ENCODE data around the gene OVCH2.

Gene OVCH2

GRCh38 chr11:7692426-7692825 is 13.9 kb downstream of the OVCH2 start:
- H3K4me3 ChIP-seq: no peak overlapping the region
- DNase-seq (ENCODE audit: low spot score): no peak
- H3K27ac ChIP-seq: no peak overlapping the region
- no peak for TF ChIP-seq CTCF (IDR thresholded peaks at IDR 0.05)

- H3K27ac ChIP-seq: no peak overlapping the region
Measured at GRCh38 chr11:7691759-7692350, 14.4 kb downstream of the OVCH2 start.

GRCh38 chr11:7690648-7691047 is 15.6 kb downstream of the OVCH2 start:
- H3K27ac ChIP-seq: no peak overlapping the region
- H3K4me3 ChIP-seq: no peak overlapping the region
- DNase-seq (ENCODE audit: low spot score): no peak
- TF ChIP-seq CTCF (IDR thresholded peaks at IDR 0.05): no peak

More at GRCh38 chr11:7691759-7692350, 14.4 kb downstream of the OVCH2 start:
- no peak for TF ChIP-seq CTCF (IDR thresholded peaks at IDR 0.05)
- H3K4me3 ChIP-seq: no peak overlapping the region
- DNase-seq (ENCODE audit: low spot score): no peak

GRCh38 chr11:7689239-7689638 is 17.0 kb downstream of the OVCH2 start:
- no peak overlapping the region for H3K4me3 ChIP-seq
- no peak for TF ChIP-seq CTCF (IDR thresholded peaks at IDR 0.05)
- no peak for DNase-seq (ENCODE audit: low spot score)
- H3K27ac ChIP-seq: no peak overlapping the region

GRCh38 chr11:7688238-7688826 is 17.9 kb downstream of the OVCH2 start:
- TF ChIP-seq CTCF (IDR thresholded peaks at IDR 0.05): peak; percentile 78
- Histone ChIP-seq H3K27ac (no peak overlapping the region), H3K4me3 (no peak overlapping the region)
- DNase-seq (ENCODE audit: low spot score): no peak

- no peak for DNase-seq (ENCODE audit: low spot score)
- no peak overlapping the region for H3K4me3 ChIP-seq
- no peak for TF ChIP-seq CTCF (IDR thresholded peaks at IDR 0.05)
- no peak overlapping the region for H3K27ac ChIP-seq
Measured at GRCh38 chr11:7687386-7687785, 18.9 kb downstream of the OVCH2 start.

- Histone ChIP-seq H3K27ac (no peak overlapping the region), H3K4me3 (no peak overlapping the region)
- no peak for DNase-seq (ENCODE audit: low spot score)
- TF ChIP-seq CTCF (IDR thresholded peaks at IDR 0.05): no peak
Measured at GRCh38 chr11:7686761-7687160, 19.5 kb downstream of the OVCH2 start.
